Mucosa of descending colon (tissue), 3 donors: ENCODE results near the gene TP63. TPM values are rescaled to one million over a fixed set of nuclear protein-coding genes. Genes with fewer than 3 reads are reported as not detected.

Experiments
- ATAC-seq: fragments of 200-7000 bp; cut with Tn5 transposase; one replicate; pipeline ENCODE4 v1.9.1; 2020; ENCODE audit warnings: mild to moderate bottlenecking, moderate library complexity
- DNase-seq, 3 donors: peaks; one replicate each; pipeline ENCODE4 v3.0.0-alpha.2; 2020
- H3K36me3 ChIP-seq: fragments of 200-600 bp; one replicate; pipeline ENCODE4 v1.8.0; 2021; ENCODE audit warnings: low read depth, mild to moderate bottlenecking
- H3K4me1 ChIP-seq: fragments of 200-600 bp; one replicate; pipeline ENCODE4 v1.8.0; 2021; ENCODE audit warnings: low read depth, mild to moderate bottlenecking
- H3K4me3 ChIP-seq: fragments of 200-600 bp; one replicate; pipeline ENCODE4 v1.8.0; 2021; ENCODE audit warnings: mild to moderate bottlenecking
- H3K9me3 ChIP-seq: fragments of 200-600 bp; one replicate; pipeline ENCODE4 v1.8.0; 2021; ENCODE audit warnings: mild to moderate bottlenecking
- CTCF ChIP-seq: fragments of 200-600 bp; IDR thresholded peaks from one replicate; pipeline ENCODE4 v1.8.0; 2022; ENCODE audit warnings: antibody characterized with exemption, mild to moderate bottlenecking
- intact Hi-C, 2 donors: fragments of 100-400 bp; cut with DNase I in 1 of 2; cut with micrococcal nuclease in 1 of 2; formaldehyde crosslinking; loops; one replicate each; pipeline versions ENCODE4 v1.11.0 to v1.11.1; 2022; cut with DNase I, micrococcal nuclease
- total RNA-seq, 3 donors: library from RNA; stranded (reverse); fragmentation: NEBNext Ultra II Directional in 2 of 3; extraction: Animal tissue kit (Norgen Biotek cat#: 25700) in 2 of 3; gene quantifications; one replicate each; pipeline versions ENCODE4 v1.2.1 to v1.2.4, GENCODE V29; 2021 to 2023
- donor health status: DM: no; HTN: no; CAD: no; lungs with moderate emphysema.
- donor health status: DM: no; HTN: no; CAD: no.
- donor health status: DM: no; HTN: yes; CAD: no.

The TP63 gene
- total RNA-seq, 3 donors from 2014 or later: 0.31 to 0.57 TPM; not detected in 1

- TF ChIP-seq CTCF: no peak
- ATAC-seq (no peak), DNase-seq (no peak)
- intact Hi-C loops: no loop called here
- no peaks in the 10 kb centered on the region for H3K9me3 ChIP-seq
- H3K4me3 ChIP-seq: no peak overlapping the region
- no peaks in the 10 kb centered on the region for H3K36me3 ChIP-seq
- no peaks in the 10 kb centered on the region for H3K4me1 ChIP-seq
Observed at GRCh38 chr3:189834462-189834861, 203.3 kb downstream of the TP63 start.

- TF ChIP-seq CTCF: no peak
- Histone ChIP-seq H3K36me3 (no peaks in the 10 kb centered on the region), H3K4me1 (no peaks in the 10 kb centered on the region), H3K4me3 (no peak overlapping the region), H3K9me3 (no peaks in the 10 kb centered on the region)
- DNase-seq: no peak
- intact Hi-C loops: no loop called here
- no peak for ATAC-seq
Observed at GRCh38 chr3:189836795-189837194, 205.6 kb downstream of the TP63 start.

GRCh38 chr3:189838291-189838690, 207.1 kb downstream of the TP63 start:
- H3K4me1 ChIP-seq: no peaks in the 10 kb centered on the region
- H3K36me3 ChIP-seq: no peaks in the 10 kb centered on the region
- intact Hi-C loops: no loop called here
- ATAC-seq (no peak), DNase-seq (no peak)
- no peak for TF ChIP-seq CTCF
- no peak overlapping the region for H3K4me3 ChIP-seq
- H3K9me3 ChIP-seq: no peaks in the 10 kb centered on the region

- ATAC-seq (no peak), DNase-seq (no peak)
- no peak for TF ChIP-seq CTCF
- H3K9me3 ChIP-seq: no peaks in the 10 kb centered on the region
- no peaks in the 10 kb centered on the region for H3K36me3 ChIP-seq
- H3K4me1 ChIP-seq: no peaks in the 10 kb centered on the region
- intact Hi-C loops: no loop called here
- no peak overlapping the region for H3K4me3 ChIP-seq
Observed at GRCh38 chr3:189839576-189839975, 208.4 kb downstream of the TP63 start.

GRCh38 chr3:189841473-189842205, 210.4 kb downstream of the TP63 start:
- H3K9me3 ChIP-seq: no peaks in the 10 kb centered on the region
- no peak for TF ChIP-seq CTCF
- ATAC-seq (no peak), DNase-seq (no peak)
- no peak overlapping the region for H3K4me3 ChIP-seq
- no peaks in the 10 kb centered on the region for H3K36me3 ChIP-seq
- H3K4me1 ChIP-seq: no peaks in the 10 kb centered on the region
- intact Hi-C loops: no loop called here
